Measurements from ENCODE around the gene LCN12. TPM values are rescaled to one million over a fixed set of nuclear protein-coding genes. Genes with fewer than 3 reads are reported as not detected.
"Not testable (repeated sequence)": the region's sequence is repeated elsewhere in the genome, so short reads cannot be mapped to it uniquely, and the experiment has no call there.

LCN12 gene
- total RNA-seq, 1 donor from 2014 or later: 2.1 TPM

DNA sequence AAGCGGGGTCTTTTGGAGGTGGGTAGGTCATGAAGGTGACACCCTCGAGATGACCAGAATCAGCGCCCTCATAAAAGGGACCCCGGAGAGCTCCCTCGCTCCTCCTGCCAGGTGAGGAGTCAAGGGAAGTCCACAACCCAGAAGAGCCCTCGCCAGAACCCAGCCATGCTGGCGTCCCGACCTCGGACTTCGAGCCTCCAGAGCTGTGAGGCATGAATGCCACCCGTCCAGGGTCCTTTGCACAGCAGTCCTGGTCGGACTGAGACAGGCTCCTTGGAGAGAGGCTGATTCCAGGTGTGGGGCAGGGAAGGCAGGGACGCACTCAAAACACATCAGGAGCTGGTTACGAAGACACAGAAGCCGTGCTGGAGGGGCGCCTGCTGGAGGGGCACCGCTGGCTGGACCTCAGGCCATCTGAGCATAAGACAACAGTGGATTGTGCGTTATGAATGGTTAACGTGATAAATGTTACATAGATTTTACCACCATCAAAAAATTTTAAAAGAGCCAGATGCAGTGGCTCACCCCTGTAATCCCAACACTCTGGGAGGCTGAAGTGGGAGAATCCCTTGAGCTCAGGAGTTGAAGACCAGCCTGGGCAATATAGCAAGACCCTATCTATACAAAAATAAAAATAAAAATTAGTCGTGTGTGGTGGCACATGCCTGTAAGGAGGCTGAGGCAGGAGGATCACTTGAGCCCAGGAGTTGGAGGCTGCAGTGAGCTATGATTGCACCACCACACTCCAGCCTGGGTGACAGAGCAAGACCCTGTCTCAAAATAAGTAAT lies 50.0 kb downstream of the LCN12 start:
- DNase-seq (ENCODE audit: low spot score): no peak
- no peak overlapping the region for H3K27ac Mint-ChIP-seq
- H3K27me3 Mint-ChIP-seq (ENCODE audit: low read depth): peaks cover 3% of the 10 kb centered on the region
- H3K4me1 Mint-ChIP-seq (ENCODE audit: low read depth): peaks cover 21% of the 10 kb centered on the region
- no peak overlapping the region for H3K4me3 Mint-ChIP-seq (ENCODE audit: low read depth)
- H3K36me3 Mint-ChIP-seq (ENCODE audit: low read depth): no peaks in the 10 kb centered on the region
- intact Hi-C loops (cut with micrococcal nuclease): loop anchor here (2.0 kb wide), 1 partner anchor 33 kb away; no protein-coding TSS in a partner anchor
- no peaks in the 10 kb centered on the region for H3K9me3 Mint-ChIP-seq

- Mint-ChIP-seq H3K4me1 (ENCODE audit: low read depth) (peaks cover 19% of the 10 kb centered on the region), H3K36me3 (ENCODE audit: low read depth) (no peaks in the 10 kb centered on the region), H3K27me3 (ENCODE audit: low read depth) (peaks cover 3% of the 10 kb centered on the region), H3K9me3 (no peaks in the 10 kb centered on the region), H3K4me3 (ENCODE audit: low read depth) (no peak overlapping the region), H3K27ac (no peak overlapping the region)
- intact Hi-C loops (cut with micrococcal nuclease): no loop called here
- DNase-seq (ENCODE audit: low spot score): no peak
Observed at GRCh38 chr9:137002646-137003041, 50.6 kb downstream of the LCN12 start.

DNA sequence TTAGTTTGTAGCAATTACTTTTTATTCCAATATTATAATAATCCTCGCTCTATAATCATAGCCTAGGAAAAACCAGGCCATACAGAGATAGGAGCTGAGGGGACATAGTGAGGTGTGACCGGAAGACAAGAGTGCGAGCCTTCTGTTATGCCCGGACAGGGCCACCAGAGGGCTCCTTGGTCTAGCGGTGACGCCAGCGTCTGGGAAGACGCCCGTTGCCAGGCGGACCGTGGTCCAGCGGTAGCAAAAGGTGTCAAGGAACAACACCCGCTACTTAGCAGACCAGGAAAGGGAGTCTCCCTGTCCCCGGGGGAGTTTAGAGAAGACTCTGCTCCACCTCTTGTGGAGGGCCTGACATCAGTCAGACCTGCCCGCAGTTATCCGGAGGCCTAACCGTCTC lies 52.2 kb downstream of the LCN12 start:
- H3K4me3 Mint-ChIP-seq (ENCODE audit: low read depth); H3K27ac Mint-ChIP-seq; H3K9me3 Mint-ChIP-seq; intact Hi-C loops (cut with micrococcal nuclease); DNase-seq (ENCODE audit: low spot score); H3K36me3 Mint-ChIP-seq (ENCODE audit: low read depth); H3K27me3 Mint-ChIP-seq (ENCODE audit: low read depth): not testable (repeated sequence)
- H3K4me1 Mint-ChIP-seq (ENCODE audit: low read depth): peaks cover 10% of the 10 kb centered on the region

Other genes with a start within 250 kb of the LCN12 start
- 3.1 and 3.4 TPM in 2 replicates for gene DIPK1B, start 239.7 kb upstream of the LCN12 start, total RNA-seq
- 1.2 and 1.7 TPM in 2 replicates for gene LCN10, start 209.3 kb upstream of the LCN12 start, total RNA-seq
- gene LCN6, start 203.7 kb upstream of the LCN12 start, total RNA-seq: not detected in 2 replicates
- gene LCN8, start 194.0 kb upstream of the LCN12 start, total RNA-seq: not detected in 2 replicates
- not detected in 2 replicates for gene LCN15, start 187.8 kb upstream of the LCN12 start, total RNA-seq
- gene TMEM141, start 160.9 kb upstream of the LCN12 start, total RNA-seq: 34.4 and 34.7 TPM in 2 replicates
- 0.11 TPM in 1 of 2 replicates, not detected in the other for gene CCDC183, start 155.9 kb upstream of the LCN12 start, total RNA-seq
- gene RABL6, start 144.3 kb upstream of the LCN12 start, total RNA-seq: 108 and 111 TPM in 2 replicates
- gene AJM1, start 109.8 kb upstream of the LCN12 start, total RNA-seq: 5.0 and 5.1 TPM in 2 replicates
- 127 and 133 TPM in 2 replicates for gene PHPT1, start 102.9 kb upstream of the LCN12 start, total RNA-seq
- 19.0 and 21.0 TPM in 2 replicates for gene MAMDC4, start 99.9 kb upstream of the LCN12 start, total RNA-seq
- gene EDF1, start 86.0 kb upstream of the LCN12 start, total RNA-seq: 381 and 410 TPM in 2 replicates
- 59.5 and 60.4 TPM in 2 replicates for gene TRAF2, start 65.8 kb upstream of the LCN12 start, total RNA-seq
- 94.4 and 95.9 TPM in 2 replicates for gene FBXW5, start 7.5 kb upstream of the LCN12 start, total RNA-seq
- gene C8G, start 7.0 kb upstream of the LCN12 start, total RNA-seq: 0.76 and 0.89 TPM in 2 replicates
- gene PTGDS, start 25.2 kb downstream of the LCN12 start, total RNA-seq: not detected in 2 replicates
- gene LCNL1, start 30.7 kb downstream of the LCN12 start, total RNA-seq: not detected in 2 replicates
- gene PAXX, start 40.1 kb downstream of the LCN12 start, total RNA-seq: 60.5 and 72.6 TPM in 2 replicates
- gene CLIC3, start 44.3 kb downstream of the LCN12 start, total RNA-seq: not detected in 2 replicates
- gene ABCA2, start 76.0 kb downstream of the LCN12 start, total RNA-seq: 27.4 and 31.4 TPM in 2 replicates
- gene FUT7, start 79.8 kb downstream of the LCN12 start, total RNA-seq: 0.21 TPM in 1 of 2 replicates, not detected in the other
- 32.7 and 36.0 TPM in 2 replicates for gene NPDC1, start 93.9 kb downstream of the LCN12 start, total RNA-seq
- not detected in 2 replicates for gene ENTPD2, start 101.8 kb downstream of the LCN12 start, total RNA-seq
- gene SAPCD2, start 118.3 kb downstream of the LCN12 start, total RNA-seq: 26.5 and 27.1 TPM in 2 replicates
- 20.0 and 22.3 TPM in 2 replicates for gene UAP1L1, start 125.2 kb downstream of the LCN12 start, total RNA-seq
- 47.5 and 52.2 TPM in 2 replicates for gene MAN1B1, start 134.7 kb downstream of the LCN12 start, total RNA-seq
- gene DPP7, start 162.5 kb downstream of the LCN12 start, total RNA-seq: 318 and 321 TPM in 2 replicates
- 0.07 TPM in 1 of 2 replicates, not detected in the other for gene GRIN1, start 186.9 kb downstream of the LCN12 start, total RNA-seq
- gene LRRC26, start 217.8 kb downstream of the LCN12 start, total RNA-seq: 0.21 and 0.34 TPM in 2 replicates
- gene TMEM210, start 219.8 kb downstream of the LCN12 start, total RNA-seq: not detected in 2 replicates
- 52.3 and 58.5 TPM in 2 replicates for gene ANAPC2, start 236.3 kb downstream of the LCN12 start, total RNA-seq
- gene SSNA1, start 236.4 kb downstream of the LCN12 start, total RNA-seq: 91.6 and 91.8 TPM in 2 replicates
- gene TPRN, start 248.5 kb downstream of the LCN12 start, total RNA-seq: 16.4 and 18.2 TPM in 2 replicates

All from activated T-helper 2 cell treated with anti-CD3 and anti-CD28 coated beads, Interferon-gamma antibody, Interleukin-2, Interleukin-4, amounts not matched to agents 10 μg/mL and 5 μg/mL and 100 μg/mL, durations not matched to agents 14 hours and 24 hours and 36 hours (primary cell).